Measurements from ENCODE around the gene BSPH1. TPM values are rescaled to one million over a fixed set of nuclear protein-coding genes. Genes with fewer than 3 reads are reported as not detected.

Gene BSPH1
- total and polyA plus RNA-seq, 10 of the 15 experiments (the other 5 are each of a cell fraction or from before 2014, with no cell fraction given) = not detected

- TF ChIP-seq, protein P1, sequence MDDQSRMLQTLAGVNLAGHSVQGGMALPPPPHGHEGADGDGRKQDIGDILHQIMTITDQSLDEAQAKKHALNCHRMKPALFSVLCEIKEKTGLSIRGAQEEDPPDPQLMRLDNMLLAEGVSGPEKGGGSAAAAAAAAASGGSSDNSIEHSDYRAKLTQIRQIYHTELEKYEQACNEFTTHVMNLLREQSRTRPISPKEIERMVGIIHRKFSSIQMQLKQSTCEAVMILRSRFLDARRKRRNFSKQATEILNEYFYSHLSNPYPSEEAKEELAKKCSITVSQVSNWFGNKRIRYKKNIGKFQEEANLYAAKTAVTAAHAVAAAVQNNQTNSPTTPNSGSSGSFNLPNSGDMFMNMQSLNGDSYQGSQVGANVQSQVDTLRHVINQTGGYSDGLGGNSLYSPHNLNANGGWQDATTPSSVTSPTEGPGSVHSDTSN (IDR thresholded peaks at IDR 0.05; ENCODE audit: insufficient replicate concordance, low read depth, low read length) = no peak
- TF ChIP-seq RB1 (IDR thresholded peaks at IDR 0.05; ENCODE audit: borderline replicate concordance) (no peak), ELK1 (IDR thresholded peaks at IDR 0.05; ENCODE audit: low read depth, low read length) (no peak), ZBTB11 (CRISPR knock-in tag; IDR thresholded peaks at IDR 0.05) (no peak), ESRRA (IDR thresholded peaks at IDR 0.05; ENCODE audit: low read length) (no peak)
- TF ChIP-seq, protein P2, sequence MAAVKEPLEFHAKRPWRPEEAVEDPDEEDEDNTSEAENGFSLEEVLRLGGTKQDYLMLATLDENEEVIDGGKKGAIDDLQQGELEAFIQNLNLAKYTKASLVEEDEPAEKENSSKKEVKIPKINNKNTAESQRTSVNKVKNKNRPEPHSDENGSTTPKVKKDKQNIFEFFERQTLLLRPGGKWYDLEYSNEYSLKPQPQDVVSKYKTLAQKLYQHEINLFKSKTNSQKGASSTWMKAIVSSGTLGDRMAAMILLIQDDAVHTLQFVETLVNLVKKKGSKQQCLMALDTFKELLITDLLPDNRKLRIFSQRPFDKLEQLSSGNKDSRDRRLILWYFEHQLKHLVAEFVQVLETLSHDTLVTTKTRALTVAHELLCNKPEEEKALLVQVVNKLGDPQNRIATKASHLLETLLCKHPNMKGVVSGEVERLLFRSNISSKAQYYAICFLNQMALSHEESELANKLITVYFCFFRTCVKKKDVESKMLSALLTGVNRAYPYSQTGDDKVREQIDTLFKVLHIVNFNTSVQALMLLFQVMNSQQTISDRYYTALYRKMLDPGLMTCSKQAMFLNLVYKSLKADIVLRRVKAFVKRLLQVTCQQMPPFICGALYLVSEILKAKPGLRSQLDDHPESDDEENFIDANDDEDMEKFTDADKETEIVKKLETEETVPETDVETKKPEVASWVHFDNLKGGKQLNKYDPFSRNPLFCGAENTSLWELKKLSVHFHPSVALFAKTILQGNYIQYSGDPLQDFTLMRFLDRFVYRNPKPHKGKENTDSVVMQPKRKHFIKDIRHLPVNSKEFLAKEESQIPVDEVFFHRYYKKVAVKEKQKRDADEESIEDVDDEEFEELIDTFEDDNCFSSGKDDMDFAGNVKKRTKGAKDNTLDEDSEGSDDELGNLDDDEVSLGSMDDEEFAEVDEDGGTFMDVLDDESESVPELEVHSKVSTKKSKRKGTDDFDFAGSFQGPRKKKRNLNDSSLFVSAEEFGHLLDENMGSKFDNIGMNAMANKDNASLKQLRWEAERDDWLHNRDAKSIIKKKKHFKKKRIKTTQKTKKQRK (IDR thresholded peaks at IDR 0.05; ENCODE audit: low read depth, low read length) = no peak
These were observed 38.1 kb upstream of the BSPH1 start (continued) for GRCh38 chr19:48030073-48030472.
